Smooth muscle cell (in vitro differentiated cells): ENCODE data around the gene LUC7L. TPM values are rescaled to one million over a fixed set of nuclear protein-coding genes. Genes with fewer than 3 reads are reported as not detected.

Experiments
- DNase-seq: peaks from one replicate; lab custom pipeline; 2025; ENCODE audit not compliant: unreplicated experiment; lab: John Stamatoyannopoulos, UW
- H2AFZ ChIP-seq: fragments of 200-600 bp; sonication (generic); 2 replicates; pipeline ENCODE4 v1.6.0; 2016; ENCODE audit warnings: antibody characterized with exemption, low read depth, mild to moderate bottlenecking
- H3F3A ChIP-seq: fragments of 200-600 bp; sonication (generic); 2 replicates; pipeline ENCODE4 v1.6.0; 2017; ENCODE audit warnings: antibody characterized with exemption, low read depth
- H3K27ac ChIP-seq: fragments of 200-600 bp; sonication (generic); 2 replicates; pipeline ENCODE4 v1.5.1; 2016; ENCODE audit warnings: low read depth, mild to moderate bottlenecking
- H3K27me3 ChIP-seq: fragments of 200-600 bp; sonication (generic); 2 replicates; pipeline ENCODE4 v1.6.1; 2016; ENCODE audit warnings: low read depth, mild to moderate bottlenecking
- H3K36me3 ChIP-seq: fragments of 200-600 bp; sonication (generic); 2 replicates; pipeline ENCODE4 v1.5.1; 2016; ENCODE audit warnings: low read depth
- H3K4me1 ChIP-seq: fragments of 200-600 bp; sonication (generic); 2 replicates; pipeline ENCODE4 v1.5.1; 2016; ENCODE audit warnings: low read depth
- H3K4me2 ChIP-seq: fragments of 200-600 bp; sonication (generic); 2 replicates; pipeline ENCODE4 v1.6.0; 2016; ENCODE audit warnings: mild to moderate bottlenecking
- H3K4me3 ChIP-seq: fragments of 200-600 bp; sonication (generic); 2 replicates; pipeline ENCODE4 v1.5.1; 2016; ENCODE audit warnings: mild to moderate bottlenecking
- H3K79me2 ChIP-seq: fragments of 200-600 bp; sonication (generic); 2 replicates; pipeline ENCODE4 v1.6.0; 2016; ENCODE audit warnings: low read depth, mild to moderate bottlenecking
- H3K9ac ChIP-seq: fragments of 200-600 bp; sonication (generic); 2 replicates; pipeline ENCODE4 v1.6.0; 2016; ENCODE audit warnings: low read depth
- H3K9me3 ChIP-seq: fragments of 200-600 bp; sonication (generic); replicated peaks from 2 replicates; pipeline ENCODE4 v1.5.1; 2016; ENCODE audit warnings: low read depth
- H4K20me1 ChIP-seq: fragments of 200-600 bp; sonication (generic); 2 replicates; pipeline ENCODE4 v1.6.0; 2016; ENCODE audit warnings: low read depth
- WGBS: methylation state at CpG from one replicate; pipeline ENCODE4 v1.1.7; 2016; ENCODE audit warnings: low lambda C conversion rate; 5-methylcytosine and 5-hydroxymethylcytosine counted together
- polyA plus RNA-seq: library from polyadenylated mRNA; unstranded; fragments of >200 nt; fragmentation: Nextera tagmentation; extraction: Ambion mirVana; gene quantifications from 2 replicates; pipeline ENCODE4 v1.2.1, GENCODE V29; 2016
- total RNA-seq: library from RNA; depleted of rRNA; stranded (reverse); fragments of >200 nt; gene quantifications from 2 replicates; pipeline ENCODE4 v1.2.3, GENCODE V29; 2014
- TF ChIP-seq, protein P1 (sequence below): fragments of 200-600 bp; sonication (generic); IDR thresholded peaks from 2 replicates; pipeline ENCODE4 v1.5.1; 2017; ENCODE audit warnings: borderline replicate concordance, mild to moderate bottlenecking, antibody characterized with exemption; ENCODE audit not compliant: insufficient read depth, poor library complexity, severe bottlenecking

Gene LUC7L
- total and polyA plus RNA-seq, 2 experiments from 2014 or later, result 56.2 to 70.6 TPM

DNA sequence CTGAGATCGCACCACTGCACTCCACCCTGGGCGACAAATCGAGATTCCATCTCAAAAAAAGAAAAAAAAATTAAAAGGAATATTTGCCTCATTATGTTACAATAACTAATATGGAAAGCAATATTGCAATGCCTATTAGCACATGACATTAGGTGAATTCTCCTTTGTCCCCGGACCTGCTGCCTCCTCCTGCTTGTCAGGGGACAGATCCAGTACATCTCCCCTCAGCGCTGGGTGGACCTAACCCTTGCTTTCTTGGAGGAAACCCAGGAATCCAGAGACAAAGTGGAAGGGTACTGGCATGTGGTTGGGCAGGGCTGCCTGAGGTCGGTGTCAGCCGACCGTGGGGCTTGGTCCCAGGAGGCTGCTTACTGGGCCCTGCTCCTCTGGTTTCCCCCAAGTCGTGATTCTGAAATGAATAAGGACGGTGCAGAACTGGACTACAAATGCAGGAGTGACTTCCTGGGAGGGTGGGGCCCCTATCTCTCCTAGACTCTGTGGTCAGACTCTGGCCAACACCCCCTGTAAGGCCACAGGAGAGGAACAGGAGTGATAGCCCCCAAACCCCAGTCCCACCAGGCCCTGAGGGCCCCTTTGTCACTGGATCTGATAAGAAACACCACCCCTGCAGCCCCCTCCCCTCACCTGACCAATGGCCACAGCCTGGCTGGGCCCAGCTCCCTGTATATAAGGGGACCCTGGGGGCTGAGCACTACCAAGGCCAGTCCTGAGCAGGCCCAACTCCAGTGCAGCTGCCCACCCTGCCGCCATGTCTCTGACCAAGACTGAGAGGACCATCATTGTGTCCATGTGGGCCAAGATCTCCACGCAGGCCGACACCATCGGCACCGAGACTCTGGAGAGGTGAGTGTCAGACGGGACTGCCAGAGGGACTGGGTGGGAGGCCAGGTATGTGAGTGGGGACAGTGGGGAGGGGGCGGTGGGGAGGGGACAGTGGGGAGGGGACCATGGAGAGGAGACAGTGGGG is 76.8 kb downstream of the LUC7L start, which contains the start of gene HBZ:
Gene HBZ, plus strand, starts transcription at position 504 of the 988 bp plus-strand sequence. Its CDS starts 266 bp downstream, at position 770.
- Histone ChIP-seq H3K4me3 (no peak within 1 kb of the TSS), H3K9me3 (no peaks in the 10 kb centered on the region), H4K20me1 (no peaks in the 10 kb centered on the region), H3K4me1 (peaks cover 8% of the 10 kb centered on the region), H3K9ac (no peak within 1 kb of the TSS), H3K36me3 (no peaks in the 10 kb centered on the region), H3K79me2 (no peaks in the 10 kb centered on the region), H3K27ac (no peak within 1 kb of the TSS), H3K27me3 (peaks cover 27% of the 10 kb centered on the region), H2AFZ (no peak within 1 kb of the TSS), H3K4me2 (no peak within 1 kb of the TSS), H3F3A (no peaks in the 10 kb centered on the region)
- DNase-seq, result no peak
- WGBS, result 94% methylated on average over 16 of the region's 17 CpGs
- TF ChIP-seq, protein P1, sequence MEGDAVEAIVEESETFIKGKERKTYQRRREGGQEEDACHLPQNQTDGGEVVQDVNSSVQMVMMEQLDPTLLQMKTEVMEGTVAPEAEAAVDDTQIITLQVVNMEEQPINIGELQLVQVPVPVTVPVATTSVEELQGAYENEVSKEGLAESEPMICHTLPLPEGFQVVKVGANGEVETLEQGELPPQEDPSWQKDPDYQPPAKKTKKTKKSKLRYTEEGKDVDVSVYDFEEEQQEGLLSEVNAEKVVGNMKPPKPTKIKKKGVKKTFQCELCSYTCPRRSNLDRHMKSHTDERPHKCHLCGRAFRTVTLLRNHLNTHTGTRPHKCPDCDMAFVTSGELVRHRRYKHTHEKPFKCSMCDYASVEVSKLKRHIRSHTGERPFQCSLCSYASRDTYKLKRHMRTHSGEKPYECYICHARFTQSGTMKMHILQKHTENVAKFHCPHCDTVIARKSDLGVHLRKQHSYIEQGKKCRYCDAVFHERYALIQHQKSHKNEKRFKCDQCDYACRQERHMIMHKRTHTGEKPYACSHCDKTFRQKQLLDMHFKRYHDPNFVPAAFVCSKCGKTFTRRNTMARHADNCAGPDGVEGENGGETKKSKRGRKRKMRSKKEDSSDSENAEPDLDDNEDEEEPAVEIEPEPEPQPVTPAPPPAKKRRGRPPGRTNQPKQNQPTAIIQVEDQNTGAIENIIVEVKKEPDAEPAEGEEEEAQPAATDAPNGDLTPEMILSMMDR, result no peak

DNA sequence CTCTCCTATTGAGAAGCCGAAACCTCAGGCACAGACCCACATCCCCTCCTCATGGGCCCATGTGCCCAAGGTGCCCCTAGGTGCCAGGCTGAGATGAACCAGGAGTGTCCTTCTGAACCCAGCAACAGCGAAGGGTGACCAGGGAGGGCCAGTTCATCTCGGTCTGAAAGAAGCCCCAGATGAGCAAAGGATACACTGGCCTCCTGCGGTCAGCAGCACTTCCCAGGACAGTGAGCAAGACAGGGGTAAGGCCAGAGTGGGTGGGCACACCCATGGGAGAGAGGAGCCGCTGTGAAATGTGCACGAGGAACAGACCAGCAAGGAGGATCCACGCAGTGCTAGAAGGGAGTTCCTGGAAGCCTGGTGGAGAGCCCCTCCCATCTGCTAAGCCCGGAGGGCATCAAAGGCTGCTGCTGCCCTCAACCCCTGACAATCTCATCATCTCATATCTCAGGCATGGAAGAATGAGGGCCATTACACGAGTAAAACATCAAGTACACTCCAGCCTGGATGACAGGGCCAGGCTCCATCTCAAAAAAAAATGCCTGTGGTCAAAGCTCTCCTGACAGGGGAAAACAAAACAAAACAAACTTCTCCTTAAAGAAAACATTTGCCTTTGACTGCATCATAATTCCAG is 80.1 kb downstream of the LUC7L start:
- Histone ChIP-seq H3K27me3 (no peaks in the 10 kb centered on the region), H4K20me1 (no peaks in the 10 kb centered on the region), H3K79me2 (no peaks in the 10 kb centered on the region), H3K36me3 (no peaks in the 10 kb centered on the region), H3F3A (no peaks in the 10 kb centered on the region), H3K4me2 (no peak overlapping the region), H3K9me3 (no peaks in the 10 kb centered on the region), H3K4me3 (no peak overlapping the region), H3K4me1 (no peaks in the 10 kb centered on the region), H3K9ac (no peak overlapping the region), H3K27ac (no peak overlapping the region), H2AFZ (no peak overlapping the region)
- DNase-seq, result no peak
- TF ChIP-seq, protein P1, result no peak
- 68% methylated on average over 9 of the region's 9 CpGs for WGBS

DNA sequence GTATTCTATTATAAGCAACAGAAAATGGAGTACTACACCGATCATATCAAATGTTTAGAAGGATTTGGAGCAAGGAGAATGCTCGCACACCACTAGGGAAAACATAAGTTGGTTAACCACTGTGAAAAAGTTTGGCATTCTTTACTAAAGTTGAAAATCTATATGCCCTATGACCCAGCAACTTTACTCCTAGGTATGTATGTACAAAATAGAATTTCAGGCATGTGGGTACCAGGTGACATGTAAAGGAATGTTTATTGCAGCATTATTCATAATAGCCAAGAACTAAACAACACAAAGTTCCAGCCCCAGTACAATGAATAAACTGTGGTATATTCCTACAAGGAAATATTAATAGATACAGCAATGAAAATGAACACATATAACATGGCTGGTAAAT is 82.6 kb downstream of the LUC7L start:
- DNase-seq, result no peak
- Histone ChIP-seq H3F3A (peaks cover 6% of the 10 kb centered on the region), H3K79me2 (no peaks in the 10 kb centered on the region), H3K27me3 (no peaks in the 10 kb centered on the region), H3K36me3 (no peaks in the 10 kb centered on the region), H3K27ac (no peak overlapping the region), H3K4me1 (no peaks in the 10 kb centered on the region), H4K20me1 (no peaks in the 10 kb centered on the region), H3K9me3 (no peaks in the 10 kb centered on the region), H2AFZ (no peak overlapping the region), H3K4me2 (no peak overlapping the region), H3K4me3 (no peak overlapping the region), H3K9ac (no peak overlapping the region)
- WGBS, result 95% methylated on average over 2 of the region's 2 CpGs
- TF ChIP-seq, protein P1, result no peak
